A673 (cell line): Measurements from ENCODE around the gene FRMD5. TPM values are rescaled to one million over a fixed set of nuclear protein-coding genes. Genes with fewer than 3 reads are reported as not detected.

Source experiments
- BruUV-seq: library from RNA; stranded (reverse); fragments of 400-500 nt; replicated peaks from 2 replicates; lab custom pipeline; 2021; lab: Mats Ljungman, UMichigan
- CTCF ChIA-PET: fragments of 300-600 bp; sonication (Branson Sonifier 250); formaldehyde crosslinking; loops from one replicate; lab custom pipeline; 2022; ENCODE audit warnings: antibody characterized with exemption; lab: Charles Lee
- POLR2A ChIA-PET: fragments of 300-600 bp; sonication (Branson Sonifier 250); formaldehyde crosslinking; loops from one replicate; lab custom pipeline; 2022; ENCODE audit warnings: antibody characterized with exemption; ENCODE audit not compliant: low non-redundant PET; lab: Charles Lee
- DNase-seq: peaks from one replicate; pipeline ENCODE4 v3.0.0-alpha.2; 2015; ENCODE audit warnings: low spot score
- H3K27ac ChIP-seq: fragments of 200-600 bp; sonication (generic); 2 replicates; pipeline ENCODE4 v1.5.1; 2016; ENCODE audit warnings: mixed run types, low read depth, mild to moderate bottlenecking, mixed read lengths, antibody characterized with exemption, low read length; ENCODE audit not compliant: poor library complexity, severe bottlenecking
- H3K27me3 ChIP-seq: fragments of 200-600 bp; sonication (generic); replicated peaks from 2 replicates; pipeline ENCODE4 v1.6.1; 2017; ENCODE audit warnings: mixed run types, low read depth, mild to moderate bottlenecking, mixed read lengths, antibody characterized with exemption, low read length; ENCODE audit not compliant: insufficient read depth, poor library complexity
- H3K36me3 ChIP-seq: fragments of 200-600 bp; sonication (generic); 2 replicates; pipeline ENCODE4 v1.6.1; 2016; ENCODE audit warnings: mixed run types, mild to moderate bottlenecking, mixed read lengths, antibody characterized with exemption, low read length; ENCODE audit not compliant: insufficient read depth, poor library complexity, severe bottlenecking
- H3K4me1 ChIP-seq: fragments of 200-600 bp; sonication (generic); 2 replicates; pipeline ENCODE4 v1.6.1; 2017; ENCODE audit warnings: mixed run types, mild to moderate bottlenecking, mixed read lengths, antibody characterized with exemption, low read length; ENCODE audit not compliant: insufficient read depth, poor library complexity, severe bottlenecking
- H3K4me3 ChIP-seq: fragments of 200-600 bp; sonication (generic); 2 replicates; pipeline ENCODE4 v1.5.1; 2016; ENCODE audit warnings: low read depth, mixed run types, mild to moderate bottlenecking, mixed read lengths, low read length; ENCODE audit not compliant: poor library complexity, severe bottlenecking
- H3K9me3 ChIP-seq: fragments of 200-600 bp; sonication (generic); 2 replicates; pipeline ENCODE4 v1.6.1; 2016; ENCODE audit warnings: mixed run types, low read depth, mild to moderate bottlenecking, mixed read lengths, antibody characterized with exemption, low read length; ENCODE audit not compliant: poor library complexity, severe bottlenecking
- CTCF ChIP-seq: fragments of 300-800, 200-600 bp; sonication (generic); conservative IDR thresholded peaks from 2 replicates; pipeline ENCODE4 v1.5.1; 2017; ENCODE audit warnings: low read depth, mild to moderate bottlenecking, antibody characterized with exemption, low read length, moderate library complexity, mixed read lengths
- EZH2 ChIP-seq: fragments of 200-600 bp; sonication (generic); IDR thresholded peaks from 2 replicates; pipeline ENCODE4 v1.6.1; 2017; ENCODE audit warnings: borderline replicate concordance, low read depth, mild to moderate bottlenecking, mixed read lengths, antibody characterized with exemption, low read length; ENCODE audit not compliant: poor library complexity, severe bottlenecking
- intact Hi-C: fragments of 100-400 bp; cut with micrococcal nuclease; formaldehyde crosslinking; loops from one replicate; pipeline ENCODE4 v1.10.0; 2022; ENCODE audit not compliant: unreplicated experiment
- total RNA-seq: library from RNA; stranded (reverse); gene quantifications from 2 replicates; pipeline ENCODE4 v1.2.3, GENCODE V29; 2021

Gene FRMD5
- total RNA-seq, 1 experiment from 2014 or later, result 2.6 TPM

GRCh38 chr15:44029940-44030568, 165.0 kb downstream of the FRMD5 start:
- no peaks in the 10 kb centered on the region for H3K27me3 ChIP-seq
- POLR2A ChIA-PET, result no interaction called here
- intact Hi-C loops, result no loop called here
- BruUV-seq, result no TSS peak
- H3K4me1 ChIP-seq, result peaks cover 12% of the 10 kb centered on the region
- H3K9me3 ChIP-seq, result no peaks in the 10 kb centered on the region
- no peaks in the 10 kb centered on the region for H3K36me3 ChIP-seq
- DNase-seq, result peak; percentile 21
- CTCF ChIA-PET, result interaction anchor here (0.6 kb wide), 1 partner anchor 186 kb away, joined by 3 read pairs; no protein-coding TSS in a partner anchor
- no peak overlapping the region for H3K27ac ChIP-seq
- H3K4me3 ChIP-seq, result no peak overlapping the region
- no peak for TF ChIP-seq EZH2
- peak; percentile 25; the same call in 1 of the 2 replicates for TF ChIP-seq CTCF

- no peak overlapping the region for H3K27ac ChIP-seq
- no peaks in the 10 kb centered on the region for H3K36me3 ChIP-seq
- H3K4me1 ChIP-seq, result peaks cover 12% of the 10 kb centered on the region
- H3K4me3 ChIP-seq, result no peak overlapping the region
- H3K9me3 ChIP-seq, result no peaks in the 10 kb centered on the region
- TF ChIP-seq EZH2 (no peak), CTCF (no peak)
- no TSS peak for BruUV-seq
- intact Hi-C loops, result no loop called here
- DNase-seq, result peak; percentile 15
- ChIA-PET POLR2A (no interaction called here), CTCF (no interaction called here)
- no peaks in the 10 kb centered on the region for H3K27me3 ChIP-seq
These were observed 166.1 kb downstream of the FRMD5 start for GRCh38 chr15:44029003-44029402.

- ChIA-PET POLR2A (no interaction called here), CTCF (no interaction called here)
- Histone ChIP-seq H3K27me3 (no peaks in the 10 kb centered on the region), H3K4me1 (peaks cover 12% of the 10 kb centered on the region), H3K9me3 (no peaks in the 10 kb centered on the region), H3K27ac (no peak overlapping the region), H3K36me3 (no peaks in the 10 kb centered on the region), H3K4me3 (no peak overlapping the region)
- no peak for DNase-seq
- intact Hi-C loops, result no loop called here
- BruUV-seq, result no TSS peak
- TF ChIP-seq CTCF (no peak), EZH2 (no peak)
These were observed 166.7 kb downstream of the FRMD5 start for GRCh38 chr15:44028349-44028748.
